DND-41 (cell line): ENCODE data around the gene ATP13A3.

Source experiments
- EZH2 ChIP-seq: IDR thresholded peaks from 3 replicates; pipeline ENCODE4 v1.6.1; 2012; ENCODE audit warnings: borderline replicate concordance, low read depth, mild to moderate bottlenecking, moderate library complexity, low read length, inconsistent platforms; ENCODE audit not compliant: severe bottlenecking
- TF ChIP-seq, protein P1 (sequence below): IDR thresholded peaks from 2 replicates; pipeline ENCODE4 v1.5.1; 2012; ENCODE audit warnings: borderline replicate concordance, low read length, moderate library complexity, mild to moderate bottlenecking; ENCODE audit not compliant: poor library complexity, severe bottlenecking; ENCODE audit errors: extremely low read depth

DNA sequence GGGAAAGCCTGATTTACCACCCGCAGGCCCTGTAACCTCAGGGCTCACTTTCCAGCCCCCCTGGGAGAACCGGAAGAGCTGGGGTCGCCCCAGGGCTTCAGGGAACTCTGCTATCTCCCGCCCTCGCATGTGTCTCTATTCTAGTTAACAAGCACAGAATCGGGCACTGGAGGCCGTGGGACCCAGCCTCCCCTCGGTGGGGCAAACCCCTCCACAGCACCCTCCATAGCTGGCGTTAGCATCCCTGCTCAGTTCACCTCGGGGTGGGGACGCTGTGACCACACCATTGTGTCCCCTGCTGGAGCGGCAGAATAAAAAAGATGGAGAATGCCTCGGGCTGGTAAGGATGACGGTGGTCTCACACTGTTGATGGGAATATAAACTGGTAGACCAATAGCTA is 113.8 kb downstream of the ATP13A3 start:
- TF ChIP-seq, protein P1, sequence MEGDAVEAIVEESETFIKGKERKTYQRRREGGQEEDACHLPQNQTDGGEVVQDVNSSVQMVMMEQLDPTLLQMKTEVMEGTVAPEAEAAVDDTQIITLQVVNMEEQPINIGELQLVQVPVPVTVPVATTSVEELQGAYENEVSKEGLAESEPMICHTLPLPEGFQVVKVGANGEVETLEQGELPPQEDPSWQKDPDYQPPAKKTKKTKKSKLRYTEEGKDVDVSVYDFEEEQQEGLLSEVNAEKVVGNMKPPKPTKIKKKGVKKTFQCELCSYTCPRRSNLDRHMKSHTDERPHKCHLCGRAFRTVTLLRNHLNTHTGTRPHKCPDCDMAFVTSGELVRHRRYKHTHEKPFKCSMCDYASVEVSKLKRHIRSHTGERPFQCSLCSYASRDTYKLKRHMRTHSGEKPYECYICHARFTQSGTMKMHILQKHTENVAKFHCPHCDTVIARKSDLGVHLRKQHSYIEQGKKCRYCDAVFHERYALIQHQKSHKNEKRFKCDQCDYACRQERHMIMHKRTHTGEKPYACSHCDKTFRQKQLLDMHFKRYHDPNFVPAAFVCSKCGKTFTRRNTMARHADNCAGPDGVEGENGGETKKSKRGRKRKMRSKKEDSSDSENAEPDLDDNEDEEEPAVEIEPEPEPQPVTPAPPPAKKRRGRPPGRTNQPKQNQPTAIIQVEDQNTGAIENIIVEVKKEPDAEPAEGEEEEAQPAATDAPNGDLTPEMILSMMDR, result no peak
- no peak for TF ChIP-seq EZH2
